ENCODE measurements around the gene CELSR1.

GRCh38 chr22:46513908-46514550, 23.4 kb downstream of the CELSR1 start:
- TF ChIP-seq POLR2A (IDR thresholded peaks at IDR 0.05; ENCODE audit: low read depth, low read length) (no peak), POLR2AphosphoS5 (IDR thresholded peaks at IDR 0.05; ENCODE audit: low read depth, low read length) (no peak), TAF1 (IDR thresholded peaks at IDR 0.05; ENCODE audit: borderline replicate concordance, low read depth, low read length) (no peak)

Data from GM12892 (cell line).